ENCODE measurements around the gene LIMK1.

- TF ChIP-seq, protein P1, sequence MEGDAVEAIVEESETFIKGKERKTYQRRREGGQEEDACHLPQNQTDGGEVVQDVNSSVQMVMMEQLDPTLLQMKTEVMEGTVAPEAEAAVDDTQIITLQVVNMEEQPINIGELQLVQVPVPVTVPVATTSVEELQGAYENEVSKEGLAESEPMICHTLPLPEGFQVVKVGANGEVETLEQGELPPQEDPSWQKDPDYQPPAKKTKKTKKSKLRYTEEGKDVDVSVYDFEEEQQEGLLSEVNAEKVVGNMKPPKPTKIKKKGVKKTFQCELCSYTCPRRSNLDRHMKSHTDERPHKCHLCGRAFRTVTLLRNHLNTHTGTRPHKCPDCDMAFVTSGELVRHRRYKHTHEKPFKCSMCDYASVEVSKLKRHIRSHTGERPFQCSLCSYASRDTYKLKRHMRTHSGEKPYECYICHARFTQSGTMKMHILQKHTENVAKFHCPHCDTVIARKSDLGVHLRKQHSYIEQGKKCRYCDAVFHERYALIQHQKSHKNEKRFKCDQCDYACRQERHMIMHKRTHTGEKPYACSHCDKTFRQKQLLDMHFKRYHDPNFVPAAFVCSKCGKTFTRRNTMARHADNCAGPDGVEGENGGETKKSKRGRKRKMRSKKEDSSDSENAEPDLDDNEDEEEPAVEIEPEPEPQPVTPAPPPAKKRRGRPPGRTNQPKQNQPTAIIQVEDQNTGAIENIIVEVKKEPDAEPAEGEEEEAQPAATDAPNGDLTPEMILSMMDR (IDR thresholded peaks at IDR 0.05; ENCODE audit: insufficient read depth, low read length, poor library complexity, severe bottlenecking), result no peak
- no peak for TF ChIP-seq EZH2phosphoT487 (conservative IDR thresholded peaks at IDR 0.05; ENCODE audit: low read length)
Observed at GRCh38 chr7:74093671-74094223, 10.1 kb downstream of the LIMK1 start.
